SJSA1 (cell line): ENCODE data around the gene CSRNP3. TPM values are rescaled to one million over a fixed set of nuclear protein-coding genes. Genes with fewer than 3 reads are reported as not detected.

Experiments used
- DNase-seq, 2 experiments: peaks; one replicate each; pipeline ENCODE4 v3.0.0-alpha.2; 2015 to 2020; ENCODE audit warnings: low spot score in 2 of 2, low read depth in 1 of 2
- H3K27ac ChIP-seq: fragments of 250-450 bp; sonication (Bioruptor Pico); 2 replicates; pipeline ENCODE4 v1.5.1; 2020; ENCODE audit warnings: mild to moderate bottlenecking, moderate library complexity
- H3K27me3 ChIP-seq: fragments of 250-450 bp; sonication (Bioruptor Pico); replicated peaks from 2 replicates; pipeline ENCODE4 v1.5.1; 2020; ENCODE audit warnings: mild to moderate bottlenecking, moderate library complexity
- H3K36me3 ChIP-seq: fragments of 250-450 bp; sonication (Bioruptor Pico); 2 replicates; pipeline ENCODE4 v1.5.1; 2020; ENCODE audit warnings: mild to moderate bottlenecking
- H3K4me1 ChIP-seq: fragments of 250-450 bp; sonication (Bioruptor Pico); replicated peaks from 2 replicates; pipeline ENCODE4 v1.6.1; 2021; ENCODE audit warnings: mild to moderate bottlenecking
- H3K4me3 ChIP-seq: fragments of 250-450 bp; sonication (Bioruptor Pico); 2 replicates; pipeline ENCODE4 v1.5.1; 2020; ENCODE audit warnings: mild to moderate bottlenecking
- H3K9me3 ChIP-seq: fragments of 250-450 bp; sonication (Bioruptor Pico); replicated peaks from 2 replicates; pipeline ENCODE4 v1.5.1; 2020; ENCODE audit warnings: mild to moderate bottlenecking
- total RNA-seq: library from RNA; depleted of rRNA; stranded (reverse); fragments of >200 nt; shearing (Covaris generic); gene quantifications from 2 replicates; pipeline ENCODE4 v1.2.3, GENCODE V29; 2014; rRNA removed

CSRNP3 gene
- not detected in 2 replicates for total RNA-seq

DNA sequence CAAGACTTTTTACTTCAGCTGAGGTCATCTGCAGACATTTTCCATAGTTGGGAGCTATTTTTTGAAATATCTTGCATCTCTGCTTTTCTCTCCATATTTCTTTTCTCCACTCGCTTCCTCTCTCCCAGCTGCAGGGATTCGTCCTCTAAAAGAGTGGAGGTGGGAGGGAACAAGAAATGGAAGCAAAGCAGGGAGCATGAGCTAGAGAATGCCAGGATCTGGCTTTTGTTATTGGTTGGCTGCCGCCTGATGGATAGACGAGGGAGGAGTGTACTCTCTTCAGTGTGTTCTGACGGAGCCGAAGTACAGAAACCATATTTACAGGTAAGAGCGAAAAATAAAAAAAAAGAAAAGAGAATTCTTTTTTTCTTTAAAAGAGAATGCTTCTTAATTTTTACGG, at the start of gene CSRNP3:
TSS of gene CSRNP3 (plus strand) at position 282 of the 400 bp plus-strand sequence. CDS start 125,368 bp downstream, outside the sequence.
- no peaks in the 10 kb centered on the region for H3K36me3 ChIP-seq
- no peaks in the 10 kb centered on the region for H3K4me1 ChIP-seq
- no peak within 1 kb of the TSS for H3K4me3 ChIP-seq
- no peak within 1 kb of the TSS for H3K27ac ChIP-seq
- no peaks in the 10 kb centered on the region; the same call in 1 of the 2 replicates for H3K27me3 ChIP-seq
- no peaks in the 10 kb centered on the region for H3K9me3 ChIP-seq
- no peak for DNase-seq

- DNase-seq = no peak
- Histone ChIP-seq H3K36me3 (no peaks in the 10 kb centered on the region), H3K9me3 (peaks cover 3% of the 10 kb centered on the region; the same call in 1 of the 2 replicates), H3K27me3 (no peaks in the 10 kb centered on the region), H3K4me3 (no peak overlapping the region), H3K27ac (no peak overlapping the region), H3K4me1 (no peaks in the 10 kb centered on the region)
Observed at GRCh38 chr2:165420231-165420630, 49.3 kb upstream of the CSRNP3 start.

GRCh38 chr2:165423081-165423480, 46.4 kb upstream of the CSRNP3 start:
- Histone ChIP-seq H3K27me3 (no peaks in the 10 kb centered on the region), H3K9me3 (0 out of 2 replicates have a peak, but pooled peaks cover 3% of the 10 kb centered on the region), H3K4me3 (no peak overlapping the region), H3K4me1 (no peaks in the 10 kb centered on the region), H3K27ac (no peak overlapping the region), H3K36me3 (no peaks in the 10 kb centered on the region)
- DNase-seq = no peak

DNA sequence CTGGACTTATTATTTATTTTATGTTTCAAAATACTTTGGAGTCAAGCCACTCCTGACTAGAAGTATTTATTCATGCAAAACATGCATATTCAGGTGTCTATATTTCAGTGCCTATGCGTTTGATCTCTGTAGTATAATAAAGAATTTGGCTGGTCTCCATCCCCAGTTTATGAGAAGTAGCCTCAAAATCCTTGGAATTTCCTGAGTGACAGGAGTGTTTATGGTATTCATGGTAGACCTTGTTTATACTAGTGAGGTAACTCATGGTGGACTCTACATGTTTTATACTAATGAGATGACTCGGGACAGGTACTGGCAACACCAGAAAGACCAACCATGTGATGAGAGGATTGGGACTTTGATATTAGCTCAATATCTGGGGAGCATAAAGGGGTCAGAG, 43.9 kb upstream of the CSRNP3 start:
- Histone ChIP-seq H3K36me3 (no peaks in the 10 kb centered on the region), H3K9me3 (no peaks in the 10 kb centered on the region), H3K4me3 (no peak overlapping the region), H3K27ac (no peak overlapping the region), H3K4me1 (no peaks in the 10 kb centered on the region), H3K27me3 (no peaks in the 10 kb centered on the region)
- no peak for DNase-seq

DNA sequence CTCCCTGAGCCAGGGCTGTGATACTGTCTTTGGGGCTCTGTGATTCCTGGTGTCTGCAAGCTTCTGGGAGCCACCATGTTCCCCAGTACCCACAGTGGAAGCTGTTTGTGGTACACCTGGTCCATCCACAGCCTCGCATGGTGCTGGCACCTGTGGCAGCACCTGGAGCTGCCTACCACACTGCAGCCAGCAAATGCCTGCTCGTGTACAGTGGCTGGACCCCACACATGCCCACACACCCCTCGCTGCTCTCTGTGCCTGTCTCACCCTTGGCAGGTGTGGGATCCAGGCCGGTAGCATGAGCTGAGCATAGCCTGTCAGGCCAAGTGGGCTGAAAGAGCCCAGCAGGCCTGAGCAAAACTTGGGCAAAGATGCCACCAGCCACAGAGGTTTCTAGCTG, 41.8 kb upstream of the CSRNP3 start:
- no peaks in the 10 kb centered on the region for H3K9me3 ChIP-seq
- H3K36me3 ChIP-seq = no peaks in the 10 kb centered on the region
- no peak overlapping the region for H3K27ac ChIP-seq
- no peaks in the 10 kb centered on the region for H3K4me1 ChIP-seq
- no peaks in the 10 kb centered on the region for H3K27me3 ChIP-seq
- H3K4me3 ChIP-seq = no peak overlapping the region
- no peak for DNase-seq

DNA sequence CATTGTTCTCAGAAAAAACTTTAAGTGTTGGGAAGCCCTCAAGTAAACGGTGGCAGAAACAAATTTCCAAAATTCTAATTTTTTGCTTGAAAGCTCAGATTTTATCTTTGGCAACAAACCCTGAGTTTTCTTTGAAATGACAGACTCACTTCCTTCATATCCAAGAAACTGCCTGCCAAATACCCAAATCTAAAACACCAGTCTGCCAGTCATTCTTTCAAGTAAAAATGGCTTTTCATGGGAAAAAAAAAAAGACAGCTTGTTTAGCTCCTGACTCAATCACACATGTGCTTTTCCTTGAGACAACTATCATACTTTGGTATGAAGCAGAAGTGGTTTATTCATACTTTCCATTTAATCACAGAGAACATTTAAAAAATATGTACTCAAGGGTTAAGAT, 40.6 kb upstream of the CSRNP3 start:
- no peaks in the 10 kb centered on the region for H3K27me3 ChIP-seq
- H3K36me3 ChIP-seq = no peaks in the 10 kb centered on the region
- H3K27ac ChIP-seq = no peak overlapping the region
- DNase-seq = no peak
- no peaks in the 10 kb centered on the region for H3K4me1 ChIP-seq
- no peaks in the 10 kb centered on the region for H3K9me3 ChIP-seq
- H3K4me3 ChIP-seq = no peak overlapping the region

DNA sequence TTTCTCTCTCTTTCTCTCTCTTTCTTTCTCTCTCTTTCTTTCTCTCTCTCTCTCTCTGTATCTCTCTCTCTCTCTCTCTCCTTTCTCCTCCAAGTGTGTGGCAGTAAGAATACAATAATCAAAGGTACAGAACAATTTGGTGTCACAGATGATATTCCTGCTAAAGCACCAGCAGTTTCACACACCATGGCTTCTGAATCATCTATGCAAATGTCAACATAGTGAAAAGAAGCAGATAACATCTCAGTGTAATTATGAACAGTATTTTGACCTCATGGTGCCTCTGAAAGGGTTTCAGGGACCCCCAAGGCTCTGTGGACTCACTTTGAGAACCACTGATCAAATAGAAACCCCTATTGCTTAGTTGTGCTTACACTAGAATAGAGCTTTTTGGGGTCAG, 38.5 kb upstream of the CSRNP3 start:
- DNase-seq = no peak
- no peaks in the 10 kb centered on the region for H3K27me3 ChIP-seq
- H3K4me3 ChIP-seq = no peak overlapping the region
- no peaks in the 10 kb centered on the region for H3K4me1 ChIP-seq
- no peaks in the 10 kb centered on the region for H3K36me3 ChIP-seq
- no peaks in the 10 kb centered on the region for H3K9me3 ChIP-seq
- H3K27ac ChIP-seq = no peak overlapping the region

DNA sequence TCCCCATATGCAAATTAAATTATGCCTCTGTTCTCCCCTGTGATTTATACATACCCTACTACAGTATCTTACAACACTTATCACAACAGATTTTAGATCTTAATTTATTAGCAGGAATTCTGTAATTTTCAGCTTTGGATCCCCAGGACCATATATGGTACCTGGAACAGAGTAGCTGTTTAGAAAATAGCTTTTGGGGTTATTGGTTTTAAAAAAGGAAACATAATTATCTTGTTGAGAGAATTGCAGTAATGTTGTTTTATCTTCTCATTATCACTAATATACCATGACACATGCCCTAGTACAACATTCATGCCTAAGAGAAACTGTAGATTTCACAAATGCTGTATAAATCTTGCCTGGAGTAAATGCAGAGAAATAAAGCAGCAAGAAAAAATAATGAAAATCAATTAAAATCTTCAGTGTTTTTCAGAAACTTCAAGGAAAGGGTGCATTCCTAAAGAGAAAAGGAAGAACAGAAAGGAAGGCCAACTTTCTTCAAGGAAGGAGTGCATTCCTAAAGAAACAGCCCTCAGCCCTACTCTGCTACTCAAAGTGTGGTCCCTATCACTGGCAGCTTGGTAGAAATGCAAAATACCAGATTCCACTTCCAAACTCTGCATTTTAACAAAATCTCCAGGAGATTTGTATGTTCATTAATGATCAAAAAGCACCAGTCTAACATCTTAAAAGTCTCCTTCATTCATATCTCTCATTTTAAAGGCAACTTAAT, 37.1 kb upstream of the CSRNP3 start:
- Histone ChIP-seq H3K27ac (no peak overlapping the region), H3K4me3 (no peak overlapping the region), H3K36me3 (no peaks in the 10 kb centered on the region), H3K4me1 (no peaks in the 10 kb centered on the region), H3K9me3 (no peaks in the 10 kb centered on the region), H3K27me3 (no peaks in the 10 kb centered on the region)
- DNase-seq = no peak

DNA sequence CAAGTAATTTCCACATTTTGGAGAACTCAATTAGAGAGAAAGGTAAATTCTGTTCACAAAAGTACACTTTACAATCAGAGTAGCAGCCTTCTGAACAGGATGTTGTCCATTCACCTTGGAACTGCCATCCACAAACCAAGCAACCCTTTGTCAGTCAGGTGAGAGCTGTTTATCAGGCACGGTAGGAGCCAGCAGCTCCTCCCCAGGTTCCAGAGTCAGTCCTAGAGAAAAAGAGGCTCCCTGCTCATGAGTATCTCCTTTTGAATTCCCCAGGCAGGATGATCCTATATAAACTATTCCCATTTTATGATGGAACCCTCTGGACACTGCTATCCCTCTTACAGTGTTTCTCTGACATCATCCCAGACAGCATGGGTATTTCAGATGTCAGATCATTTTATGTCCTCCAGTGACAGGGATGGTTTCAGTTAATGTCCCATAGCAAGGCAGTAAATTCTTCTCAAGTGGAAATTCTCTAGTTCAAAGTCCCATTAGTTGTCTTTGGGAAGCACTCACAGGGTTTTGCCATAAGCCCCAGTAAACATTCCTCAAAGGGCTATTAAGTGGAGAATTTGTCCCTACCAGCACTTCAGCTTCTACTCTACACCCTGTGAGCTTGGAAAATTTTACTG, 34.5 kb upstream of the CSRNP3 start:
- H3K9me3 ChIP-seq = no peaks in the 10 kb centered on the region
- H3K4me1 ChIP-seq = no peaks in the 10 kb centered on the region
- H3K27me3 ChIP-seq = no peaks in the 10 kb centered on the region
- no peaks in the 10 kb centered on the region for H3K36me3 ChIP-seq
- H3K4me3 ChIP-seq = no peak overlapping the region
- no peak overlapping the region for H3K27ac ChIP-seq
- DNase-seq = no peak

DNA sequence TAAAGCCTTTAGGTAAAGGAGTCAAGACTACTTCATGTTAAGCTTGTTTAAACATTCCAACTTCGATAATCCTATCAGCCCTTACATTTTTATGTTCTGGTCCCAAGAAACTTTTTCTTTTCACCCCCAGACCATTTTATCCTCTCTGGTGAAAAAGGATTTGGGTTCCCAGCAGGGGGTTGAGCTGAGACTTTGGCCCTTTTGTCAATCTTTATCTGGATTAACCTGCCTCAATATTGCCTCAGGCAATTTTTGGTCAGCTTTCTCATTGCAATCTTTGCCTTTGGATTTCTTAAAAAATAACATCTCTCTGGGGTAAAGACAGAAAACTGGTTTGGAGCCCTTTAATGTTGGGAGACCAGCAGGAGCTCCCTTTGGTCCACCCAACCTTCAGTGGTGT, 33.9 kb upstream of the CSRNP3 start:
- Histone ChIP-seq H3K36me3 (no peaks in the 10 kb centered on the region), H3K27ac (no peak overlapping the region), H3K4me1 (no peaks in the 10 kb centered on the region), H3K27me3 (no peaks in the 10 kb centered on the region), H3K4me3 (no peak overlapping the region), H3K9me3 (no peaks in the 10 kb centered on the region)
- DNase-seq = no peak

DNA sequence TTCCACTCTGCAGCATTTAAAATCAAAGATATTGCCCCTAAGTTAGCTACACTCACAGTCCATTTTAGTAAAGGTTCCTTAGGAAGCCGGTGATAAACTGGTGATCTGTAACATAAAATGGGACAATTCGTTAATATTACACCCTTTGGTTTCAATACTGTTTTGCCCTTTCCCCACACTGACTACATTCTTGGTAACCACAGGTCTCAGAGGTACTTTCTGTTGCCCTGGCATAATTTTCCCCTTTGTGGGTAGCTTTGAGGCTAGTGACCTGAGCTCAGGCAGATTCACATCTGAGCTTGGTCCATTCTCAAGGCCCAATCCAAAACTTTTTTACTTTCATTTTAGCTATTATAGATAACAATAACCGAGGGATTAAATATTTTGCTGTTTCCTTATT, 32.9 kb upstream of the CSRNP3 start:
- Histone ChIP-seq H3K4me3 (no peak overlapping the region), H3K36me3 (no peaks in the 10 kb centered on the region), H3K27me3 (no peaks in the 10 kb centered on the region), H3K9me3 (no peaks in the 10 kb centered on the region), H3K27ac (no peak overlapping the region), H3K4me1 (no peaks in the 10 kb centered on the region)
- DNase-seq = no peak

GRCh38 chr2:165440367-165440766, 29.1 kb upstream of the CSRNP3 start:
- Histone ChIP-seq H3K27me3 (no peaks in the 10 kb centered on the region), H3K36me3 (no peaks in the 10 kb centered on the region), H3K27ac (no peak overlapping the region), H3K4me1 (no peaks in the 10 kb centered on the region), H3K4me3 (no peak overlapping the region), H3K9me3 (no peaks in the 10 kb centered on the region)
- no peak for DNase-seq

DNA sequence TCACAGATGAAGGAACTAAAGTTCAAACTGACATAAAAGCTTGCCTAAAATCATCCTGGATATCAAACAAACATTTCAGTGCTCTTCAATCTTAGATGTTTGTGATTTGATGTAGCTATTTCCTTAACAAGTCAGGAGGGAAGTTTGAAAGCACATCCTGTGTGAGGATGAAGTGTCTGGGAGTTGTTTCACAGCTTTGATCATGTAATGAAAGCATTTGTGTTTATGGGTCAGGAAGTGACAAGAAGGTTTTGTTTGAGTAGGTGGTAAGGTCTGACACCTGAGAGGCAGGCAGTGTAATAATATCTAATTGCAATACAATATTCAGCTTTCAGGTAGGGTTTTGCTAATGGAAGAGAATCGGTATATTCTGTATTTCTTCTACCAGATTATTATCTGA, 26.0 kb upstream of the CSRNP3 start:
- DNase-seq = no peak

GRCh38 chr2:165448406-165448805, 21.1 kb upstream of the CSRNP3 start:
- Histone ChIP-seq H3K27ac (no peak overlapping the region), H3K9me3 (no peaks in the 10 kb centered on the region)

More for the DNA sequence above, 26.0 kb upstream of the CSRNP3 start:
- Histone ChIP-seq H3K27ac (no peak overlapping the region), H3K4me1 (no peaks in the 10 kb centered on the region), H3K27me3 (no peaks in the 10 kb centered on the region), H3K4me3 (no peak overlapping the region), H3K36me3 (no peaks in the 10 kb centered on the region), H3K9me3 (no peaks in the 10 kb centered on the region)

More at GRCh38 chr2:165448406-165448805, 21.1 kb upstream of the CSRNP3 start:
- no peak overlapping the region for H3K4me3 ChIP-seq
- no peaks in the 10 kb centered on the region for H3K36me3 ChIP-seq
- DNase-seq = no peak
- H3K27me3 ChIP-seq = no peaks in the 10 kb centered on the region
- no peaks in the 10 kb centered on the region for H3K4me1 ChIP-seq
